Right renal pelvis (tissue), 4 donors: ENCODE measurements around the gene WWP2. TPM values are rescaled to one million over a fixed set of nuclear protein-coding genes. Genes with fewer than 3 reads are reported as not detected.
A peak's percentile ranks its signal among the peaks of the same experiment; 100 is the strongest.

Experiments
- DNase-seq, 4 donors: peaks; one replicate each; pipeline ENCODE4 v3.0.0-alpha.2; 2013; ENCODE audit warnings: low read depth in 4 of 4, low spot score in 3 of 4, missing footprints in 1 of 4
- polyA plus RNA-seq, 4 donors: library from polyadenylated mRNA; unstranded; fragments of 120-200 nt; gene quantifications; one replicate each; pipeline ENCODE4 v1.2.1, GENCODE V29; 2013; ENCODE audit not compliant: insufficient read length in 4 of 4

Gene WWP2
- polyA plus RNA-seq, 4 donors: 40.0 to 48.2 (median 43.1) TPM

GRCh38 chr16:69885722-69886121 lies 123.6 kb downstream of the WWP2 start:
- DNase-seq: no peak

- no peak for DNase-seq
Measured at GRCh38 chr16:69886726-69887125, 124.6 kb downstream of the WWP2 start.

GRCh38 chr16:69888005-69888590 lies 126.0 kb downstream of the WWP2 start:
- peak; percentile 32 to 55 (median 44) for DNase-seq

GRCh38 chr16:69889295-69889964 lies 127.3 kb downstream of the WWP2 start:
- DNase-seq: no peak

- DNase-seq: peak; percentile 47 to 78 (median 69)
Measured at GRCh38 chr16:69890114-69890891, 128.2 kb downstream of the WWP2 start.

GRCh38 chr16:69890892-69891282 lies 128.8 kb downstream of the WWP2 start:
- DNase-seq: no peak

- no peak for DNase-seq
Measured at GRCh38 chr16:69892378-69892777, 130.2 kb downstream of the WWP2 start.

GRCh38 chr16:69893106-69893505 lies 131.0 kb downstream of the WWP2 start:
- no peak for DNase-seq

- no peak for DNase-seq
Measured at GRCh38 chr16:69894676-69895075, 132.5 kb downstream of the WWP2 start.

GRCh38 chr16:69903865-69904415 lies 141.8 kb downstream of the WWP2 start:
- no peak for DNase-seq

- DNase-seq: no peak
Measured at GRCh38 chr16:69904495-69905170, 142.5 kb downstream of the WWP2 start.

GRCh38 chr16:69905171-69905555 lies 143.0 kb downstream of the WWP2 start:
- DNase-seq: no peak

- no peak for DNase-seq
Measured at GRCh38 chr16:69906838-69907401, 144.8 kb downstream of the WWP2 start.

- no peak for DNase-seq
Measured at GRCh38 chr16:69909043-69909442, 146.9 kb downstream of the WWP2 start.

GRCh38 chr16:69909760-69910159 lies 147.6 kb downstream of the WWP2 start:
- DNase-seq: no peak

GRCh38 chr16:69910964-69911363 lies 148.8 kb downstream of the WWP2 start:
- DNase-seq: no peak

- no peak for DNase-seq
Measured at GRCh38 chr16:69916462-69916861, 154.3 kb downstream of the WWP2 start.

- DNase-seq: no peak
Measured at GRCh38 chr16:69917311-69917710, 155.2 kb downstream of the WWP2 start.

GRCh38 chr16:69917739-69918138 lies 155.6 kb downstream of the WWP2 start:
- DNase-seq: peak in 2 of 4 donors; percentile 24 to 43

- DNase-seq: no peak
Measured at GRCh38 chr16:69918241-69918640, 156.1 kb downstream of the WWP2 start.

- DNase-seq: no peak
Measured at GRCh38 chr16:69921127-69921526, 159.0 kb downstream of the WWP2 start.
